Measurements from ENCODE around the gene PLIN5. TPM values are rescaled to one million over a fixed set of nuclear protein-coding genes. Genes with fewer than 3 reads are reported as not detected.

Gene PLIN5
- total RNA-seq, 2 experiments from 2014 or later: 0.17 to 0.31 TPM

DNA sequence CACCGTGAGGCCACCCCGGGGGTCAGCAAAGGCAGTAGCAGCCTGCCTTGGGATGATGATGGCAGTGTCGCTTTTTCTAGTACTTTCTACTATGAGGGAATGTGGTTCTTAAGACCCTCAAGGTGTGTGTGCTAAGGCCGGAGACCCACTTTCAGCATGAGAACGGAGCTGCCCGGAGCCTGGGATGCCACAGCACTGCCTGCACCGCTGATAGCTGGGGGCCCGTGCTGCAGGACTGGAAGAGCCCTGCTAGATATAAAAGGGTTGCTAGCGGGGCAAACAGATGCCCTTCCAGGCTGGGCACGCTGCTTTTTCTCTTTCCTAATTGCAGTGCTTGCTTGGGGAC is 31.2 kb downstream of the PLIN5 start:
- Mint-ChIP-seq H3K4me1 (ENCODE audit: low read depth) (peaks cover 7% of the 10 kb centered on the region), H3K27ac (no peak overlapping the region), H3K36me3 (peaks cover 9% of the 10 kb centered on the region), H3K27me3 (no peaks in the 10 kb centered on the region), H3K4me3 (no peak overlapping the region), H3K9me3 (no peaks in the 10 kb centered on the region)
- CTCF ChIA-PET: interaction anchor here (0.5 to 0.9 kb wide), 2 partner anchors 19 to 485 kb away, joined by 3 to 6 read pairs; no protein-coding TSS in a partner anchor
- POLR2A ChIA-PET: no interaction called here
- intact Hi-C loops (cut with micrococcal nuclease): no loop called here
- DNase-seq: no peak

GRCh38 chr19:4503132-4503824 is 31.7 kb downstream of the PLIN5 start:
- H3K4me1 Mint-ChIP-seq (ENCODE audit: low read depth): peaks cover 7% of the 10 kb centered on the region
- H3K9me3 Mint-ChIP-seq: no peaks in the 10 kb centered on the region
- no peak overlapping the region for H3K27ac Mint-ChIP-seq
- ChIA-PET POLR2A (no interaction called here), CTCF (interaction anchor here (0.9 kb wide), 1 partner anchor 20 kb away, joined by 3 read pairs; no protein-coding TSS in a partner anchor)
- H3K36me3 Mint-ChIP-seq: peaks cover 9% of the 10 kb centered on the region
- DNase-seq: no peak
- no peaks in the 10 kb centered on the region for H3K27me3 Mint-ChIP-seq
- intact Hi-C loops (cut with micrococcal nuclease): no loop called here
- no peak overlapping the region for H3K4me3 Mint-ChIP-seq

DNA sequence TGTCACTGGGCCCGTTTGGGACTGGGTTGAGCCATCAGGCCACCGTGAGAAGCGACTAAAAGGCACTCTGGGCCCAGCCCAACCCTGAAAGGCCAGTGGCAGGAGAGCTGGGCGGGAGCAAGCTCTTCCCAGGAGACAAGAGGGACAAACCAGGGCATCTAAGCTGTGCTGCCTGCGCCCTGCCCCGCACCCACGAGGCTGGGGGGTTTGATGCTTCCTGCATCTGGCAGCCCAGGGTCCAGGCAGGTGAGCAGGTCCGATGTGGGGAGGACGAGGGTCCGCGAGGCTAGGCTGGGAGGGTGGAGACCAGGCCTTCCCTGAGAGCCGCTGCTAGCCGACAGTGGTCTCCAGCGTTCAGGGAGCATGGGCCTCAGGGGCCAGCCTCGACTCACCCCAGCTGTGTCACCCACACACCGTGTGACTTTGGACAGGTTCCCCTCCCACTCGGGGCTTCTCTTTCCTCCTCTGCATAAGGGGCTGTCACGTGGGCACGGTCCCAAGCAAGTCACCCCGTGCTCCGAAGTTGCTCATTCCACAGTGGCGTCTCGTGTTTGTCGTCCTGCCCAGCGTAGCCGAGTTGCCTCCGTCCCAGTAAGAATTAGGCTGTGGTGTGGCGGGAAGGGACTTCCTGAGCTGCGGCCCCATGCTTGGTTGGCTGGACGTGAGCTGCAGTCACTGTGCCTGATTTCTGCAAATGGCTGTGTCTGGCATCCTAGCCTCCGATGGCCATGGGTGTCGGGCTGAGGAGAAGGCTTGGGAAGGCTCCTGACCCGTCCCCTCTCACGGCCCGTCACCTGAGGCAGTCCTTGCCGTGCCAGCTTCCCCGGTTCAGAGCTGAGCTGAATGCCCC is 32.5 kb downstream of the PLIN5 start:
- Mint-ChIP-seq H3K9me3 (no peaks in the 10 kb centered on the region), H3K36me3 (peaks cover 9% of the 10 kb centered on the region), H3K27me3 (no peaks in the 10 kb centered on the region), H3K27ac (no peak overlapping the region), H3K4me1 (ENCODE audit: low read depth) (peaks cover 7% of the 10 kb centered on the region), H3K4me3 (no peak overlapping the region)
- intact Hi-C loops (cut with micrococcal nuclease): no loop called here
- CTCF ChIA-PET: interaction anchor here (0.9 to 1.0 kb wide), 2 partner anchors 20 to 23 kb away, joined by 3 to 5 read pairs; no protein-coding TSS in a partner anchor
- DNase-seq: no peak
- POLR2A ChIA-PET: no interaction called here

GRCh38 chr19:4501691-4502090 is 33.3 kb downstream of the PLIN5 start:
- ChIA-PET CTCF (interaction anchor here (1.0 kb wide), 1 partner anchor 23 kb away, joined by 5 read pairs; no protein-coding TSS in a partner anchor), POLR2A (no interaction called here)
- no peak for DNase-seq
- Mint-ChIP-seq H3K27ac (no peak overlapping the region), H3K4me1 (ENCODE audit: low read depth) (peaks cover 6% of the 10 kb centered on the region), H3K4me3 (no peak overlapping the region), H3K27me3 (no peaks in the 10 kb centered on the region), H3K9me3 (no peaks in the 10 kb centered on the region), H3K36me3 (peaks cover 9% of the 10 kb centered on the region)
- intact Hi-C loops (cut with micrococcal nuclease): no loop called here

DNA sequence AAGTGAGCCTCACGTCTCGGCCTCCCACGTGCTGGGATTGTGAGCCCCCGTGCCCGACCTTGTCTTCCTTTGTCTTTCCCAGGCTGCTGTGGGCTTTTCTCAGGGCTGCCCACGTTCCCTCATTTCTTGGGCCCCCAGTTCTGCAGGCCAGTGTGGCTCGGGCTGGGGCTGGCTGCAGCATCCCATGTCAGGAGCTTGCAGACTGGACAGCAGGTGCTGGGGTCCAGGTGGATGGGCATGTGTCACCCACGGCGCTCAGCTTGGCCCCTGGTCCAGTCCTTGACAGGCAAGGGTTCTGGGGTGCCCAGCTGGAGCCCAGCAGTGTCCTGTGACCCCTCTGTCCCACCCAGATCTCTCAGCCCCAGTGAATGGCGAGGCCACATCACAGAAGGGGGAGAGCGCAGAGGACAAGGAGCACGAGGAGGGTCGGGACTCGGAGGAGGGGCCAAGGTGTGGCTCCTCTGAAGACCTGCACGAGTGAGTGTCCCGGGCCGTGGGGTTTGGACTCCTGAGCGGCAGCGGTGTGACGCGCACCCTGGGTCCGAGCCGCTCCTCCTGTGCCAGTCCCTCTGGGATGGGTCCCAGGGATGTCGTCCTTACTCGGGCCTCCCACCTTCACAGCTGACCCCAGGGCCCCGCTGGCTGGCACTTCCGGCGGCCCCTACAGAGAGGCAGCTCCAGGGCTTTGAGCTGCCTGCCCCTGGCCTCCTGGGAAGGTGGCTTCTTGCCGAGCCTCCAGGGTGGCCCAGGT is 34.0 kb downstream of the PLIN5 start:
- ChIA-PET POLR2A (no interaction called here), CTCF (interaction anchor here (1.0 to 1.4 kb wide), 2 partner anchors 24 kb away, joined by 3 to 5 read pairs; no protein-coding TSS in a partner anchor)
- Mint-ChIP-seq H3K9me3 (no peaks in the 10 kb centered on the region), H3K27me3 (no peaks in the 10 kb centered on the region), H3K36me3 (peaks cover 6% of the 10 kb centered on the region), H3K4me1 (ENCODE audit: low read depth) (no peaks in the 10 kb centered on the region), H3K27ac (no peak overlapping the region), H3K4me3 (no peak overlapping the region)
- intact Hi-C loops (cut with micrococcal nuclease): no loop called here
- no peak for DNase-seq

DNA sequence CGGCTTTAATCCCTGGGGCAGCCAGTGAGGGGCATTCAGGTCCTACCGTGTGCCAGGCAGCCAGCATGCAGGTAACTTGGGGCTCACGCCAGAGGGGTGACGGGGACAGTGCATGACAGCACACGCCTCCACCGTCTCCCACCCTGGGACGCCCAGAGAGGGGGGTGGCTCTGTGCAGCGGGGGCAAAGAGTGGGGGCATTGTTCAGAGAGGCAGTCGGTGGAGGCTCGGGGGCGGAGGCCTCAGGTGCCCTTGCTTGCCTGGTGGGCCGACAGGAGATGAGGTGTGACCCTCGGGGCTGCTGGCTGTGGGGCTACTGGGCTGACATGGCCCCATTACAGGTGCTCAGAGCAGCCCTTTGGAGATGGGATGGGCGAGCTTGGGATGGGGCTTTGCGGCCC is 35.2 kb downstream of the PLIN5 start:
- H3K4me3 Mint-ChIP-seq: no peak overlapping the region
- ChIA-PET POLR2A (no interaction called here), CTCF (interaction anchor here (1.4 kb wide), 1 partner anchor 25 kb away, joined by 3 read pairs; no protein-coding TSS in a partner anchor)
- H3K9me3 Mint-ChIP-seq: no peaks in the 10 kb centered on the region
- H3K4me1 Mint-ChIP-seq (ENCODE audit: low read depth): no peaks in the 10 kb centered on the region
- H3K27me3 Mint-ChIP-seq: no peaks in the 10 kb centered on the region
- no peak overlapping the region for H3K27ac Mint-ChIP-seq
- intact Hi-C loops (cut with micrococcal nuclease): no loop called here
- DNase-seq: no peak
- peaks cover 7% of the 10 kb centered on the region for H3K36me3 Mint-ChIP-seq

DNA sequence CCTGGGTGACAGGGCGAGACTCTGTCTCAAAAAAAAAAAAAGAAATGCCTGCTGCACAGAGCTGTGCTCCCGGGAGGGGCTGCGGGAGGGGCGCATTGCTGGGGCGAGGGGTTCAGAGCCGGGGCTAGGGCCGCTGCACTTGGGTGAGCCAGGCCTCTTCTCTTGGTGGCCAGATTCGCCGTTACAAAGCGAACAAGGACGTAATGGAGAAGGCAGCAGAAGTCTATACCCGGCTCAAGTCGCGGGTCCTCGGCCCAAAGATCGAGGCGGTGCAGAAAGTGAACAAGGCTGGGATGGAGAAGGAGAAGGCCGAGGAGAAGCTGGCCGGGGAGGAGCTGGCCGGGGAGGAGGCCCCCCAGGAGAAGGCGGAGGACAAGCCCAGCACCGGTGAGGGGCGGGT is 35.7 kb downstream of the PLIN5 start:
- Mint-ChIP-seq H3K36me3 (peaks cover 7% of the 10 kb centered on the region), H3K9me3 (no peaks in the 10 kb centered on the region), H3K4me3 (no peak overlapping the region), H3K27me3 (no peaks in the 10 kb centered on the region), H3K27ac (no peak overlapping the region), H3K4me1 (ENCODE audit: low read depth) (no peaks in the 10 kb centered on the region)
- DNase-seq: no peak
- intact Hi-C loops (cut with micrococcal nuclease): no loop called here
- ChIA-PET POLR2A (no interaction called here), CTCF (no interaction called here)

- Mint-ChIP-seq H3K27ac (no peak overlapping the region), H3K36me3 (peaks cover 7% of the 10 kb centered on the region), H3K9me3 (no peaks in the 10 kb centered on the region), H3K4me1 (ENCODE audit: low read depth) (no peaks in the 10 kb centered on the region), H3K4me3 (no peak overlapping the region), H3K27me3 (no peaks in the 10 kb centered on the region)
- ChIA-PET CTCF (no interaction called here), POLR2A (no interaction called here)
- intact Hi-C loops (cut with micrococcal nuclease): no loop called here
- DNase-seq: no peak
These were observed 36.3 kb downstream of the PLIN5 start for GRCh38 chr19:4498694-4499093.

GRCh38 chr19:4497770-4498389 is 37.1 kb downstream of the PLIN5 start:
- CTCF ChIA-PET: no interaction called here

GRCh38 chr19:4496304-4496703 is 38.7 kb downstream of the PLIN5 start:
- ChIA-PET CTCF (no interaction called here), POLR2A (no interaction called here)
- no peak overlapping the region for H3K27ac Mint-ChIP-seq
- H3K4me3 Mint-ChIP-seq: no peak overlapping the region
- peaks cover 7% of the 10 kb centered on the region for H3K36me3 Mint-ChIP-seq
- intact Hi-C loops (cut with micrococcal nuclease): no loop called here
- H3K27me3 Mint-ChIP-seq: no peaks in the 10 kb centered on the region
- DNase-seq: no peak
- no peaks in the 10 kb centered on the region for H3K9me3 Mint-ChIP-seq
- no peaks in the 10 kb centered on the region for H3K4me1 Mint-ChIP-seq (ENCODE audit: low read depth)

More at GRCh38 chr19:4497770-4498389, 37.1 kb downstream of the PLIN5 start:
- Mint-ChIP-seq H3K9me3 (no peaks in the 10 kb centered on the region), H3K27me3 (no peaks in the 10 kb centered on the region), H3K4me1 (ENCODE audit: low read depth) (no peaks in the 10 kb centered on the region), H3K36me3 (peaks cover 7% of the 10 kb centered on the region), H3K27ac (no peak overlapping the region), H3K4me3 (no peak overlapping the region)
- no peak for DNase-seq
- intact Hi-C loops (cut with micrococcal nuclease): no loop called here
- POLR2A ChIA-PET: no interaction called here

DNA sequence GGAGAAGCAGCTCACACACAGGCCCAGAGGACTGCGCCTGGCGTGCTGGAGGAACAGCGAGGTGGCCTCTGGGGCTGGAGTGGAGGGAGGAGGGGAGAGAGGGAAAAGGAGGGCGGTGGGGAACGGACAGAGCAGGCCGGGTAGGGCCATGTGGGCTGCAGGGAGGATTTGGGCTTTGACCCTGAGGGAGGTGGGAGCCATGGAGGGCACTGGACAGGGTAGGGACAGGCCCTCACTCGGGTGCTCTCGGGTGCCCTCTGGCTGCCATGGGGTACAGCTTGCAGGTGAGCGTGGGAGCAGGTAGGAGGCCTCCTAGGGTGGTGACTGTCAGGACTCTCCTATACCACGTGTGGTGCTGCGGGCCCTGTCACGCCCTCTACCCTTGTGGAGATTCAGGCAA is 39.6 kb downstream of the PLIN5 start:
- intact Hi-C loops (cut with micrococcal nuclease): no loop called here
- Mint-ChIP-seq H3K36me3 (peaks cover 6% of the 10 kb centered on the region), H3K9me3 (no peaks in the 10 kb centered on the region), H3K4me3 (no peak overlapping the region), H3K27ac (no peak overlapping the region), H3K27me3 (no peaks in the 10 kb centered on the region), H3K4me1 (ENCODE audit: low read depth) (no peaks in the 10 kb centered on the region)
- CTCF ChIA-PET: no interaction called here
- DNase-seq: no peak
- POLR2A ChIA-PET: no interaction called here

DNA sequence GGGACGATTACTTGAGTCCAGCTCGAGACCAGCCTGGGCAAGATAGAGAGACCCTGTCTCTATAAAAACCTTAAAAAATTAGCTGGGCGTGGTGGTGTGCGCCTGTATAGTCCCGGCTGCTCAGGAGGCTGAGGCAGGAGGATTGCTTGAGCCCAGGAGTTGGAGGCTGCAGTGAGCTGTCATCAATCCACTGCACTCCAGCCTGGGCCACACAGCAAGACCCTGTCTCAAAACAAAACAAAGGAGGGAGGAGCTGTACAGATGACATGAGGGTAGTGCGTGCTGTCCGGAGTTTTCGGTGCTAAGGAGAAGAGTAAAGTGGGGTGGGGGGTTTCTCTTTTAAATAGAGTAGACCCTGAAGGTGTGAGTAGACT is 40.3 kb downstream of the PLIN5 start:
- H3K4me3 Mint-ChIP-seq: no peak overlapping the region
- intact Hi-C loops (cut with micrococcal nuclease): no loop called here
- H3K27ac Mint-ChIP-seq: no peak overlapping the region
- POLR2A ChIA-PET: no interaction called here
- DNase-seq: no peak
- no peaks in the 10 kb centered on the region for H3K27me3 Mint-ChIP-seq
- no peaks in the 10 kb centered on the region for H3K9me3 Mint-ChIP-seq
- H3K4me1 Mint-ChIP-seq (ENCODE audit: low read depth): no peaks in the 10 kb centered on the region
- peaks cover 7% of the 10 kb centered on the region for H3K36me3 Mint-ChIP-seq
- CTCF ChIA-PET: no interaction called here
